K562 (cell line): ENCODE data around the gene URAD. TPM values are rescaled to one million over a fixed set of nuclear protein-coding genes. Genes with fewer than 3 reads are reported as not detected.

Experiments
- ATAC-seq: fragments of 200-7000 bp; cut with Tn5 transposase; 3 replicates; pipeline ENCODE4 v1.9.1; 2020; ENCODE audit warnings: moderate library complexity
- BruUV-seq: library from RNA; stranded (reverse); fragments of 400-500 nt; replicated peaks from 2 replicates; lab custom pipeline; 2021; lab: Mats Ljungman, UMichigan
- CTCF ChIA-PET: fragments of 300-600 bp; formaldehyde crosslinking; extraction: SDS; loops from one replicate; lab custom pipeline; 2021; ENCODE audit warnings: low intra/inter-chr PET ratio; lab: Yijun Ruan, JAX
- POLR2A ChIA-PET: fragments of 300-600, 350-650 bp; sonication (Branson Sonifier 250); formaldehyde crosslinking; extraction: SDS; loops from one replicate; lab custom pipeline; 2021; ENCODE audit warnings: antibody characterized with exemption, inconsistent platforms; lab: Yijun Ruan, JAX
- DNase-seq, 4 experiments: peaks; one replicate each; pipeline versions ENCODE4 v3.0.0 to v3.0.0-alpha.2; 2011 to 2018; ENCODE audit warnings: low spot score in 3 of 4, mixed read lengths in 3 of 4; ENCODE audit errors: extremely low read depth in 1 of 4
- FAIRE-seq: peaks from 2 replicates; lab custom pipeline; 2011; peaks lifted over from hg19 to GRCh38; lab: Jason Lieb, UNC
- H2AFZ ChIP-seq: 2 replicates; pipeline ENCODE4 v1.6.0; 2011; ENCODE audit warnings: low read depth, low read length, control low read depth, inconsistent platforms
- H3K27ac ChIP-seq: fragments of 200-600 bp; 3 replicates; pipeline ENCODE4 v1.8.0; 2011; ENCODE audit warnings: low read depth, mild to moderate bottlenecking, control low read depth, inconsistent platforms, low read length, moderate library complexity, mixed read lengths; ENCODE audit errors: extremely low read depth
- H3K27me3 ChIP-seq, 2 experiments: fragments of 300-600 bp in 1 of 2; 2 replicates in 1 of 2; 3 replicates in 1 of 2; pipeline versions ENCODE4 v1.6.0 to v1.8.0; 2011; ENCODE audit warnings: inconsistent platforms in 2 of 2, low read length in 2 of 2, mild to moderate bottlenecking in 1 of 2, mixed read lengths in 1 of 2, moderate library complexity in 1 of 2; ENCODE audit not compliant: control insufficient read depth in 2 of 2, insufficient read depth in 2 of 2
- H3K36me3 ChIP-seq: fragments of 300-600 bp; 3 replicates; pipeline ENCODE4 v1.8.0; 2011; ENCODE audit warnings: mild to moderate bottlenecking, low read length, inconsistent platforms; ENCODE audit not compliant: control insufficient read depth, insufficient read depth
- H3K4me1 ChIP-seq, 2 experiments: fragments of 200-600 bp in 1 of 2; replicated peaks in 1 of 2; 2 replicates in 1 of 2; 3 replicates in 1 of 2; pipeline versions ENCODE4 v1.5.1 to v1.8.0; 2011; ENCODE audit warnings: inconsistent platforms in 2 of 2, low read length in 2 of 2, mild to moderate bottlenecking in 1 of 2, mixed read lengths in 1 of 2, moderate library complexity in 1 of 2; ENCODE audit not compliant: control insufficient read depth in 2 of 2, insufficient read depth in 2 of 2
- H3K4me2 ChIP-seq: 2 replicates; pipeline ENCODE4 v1.6.1; 2011; ENCODE audit warnings: low read length, control low read depth, inconsistent platforms, mixed read lengths; ENCODE audit not compliant: insufficient read depth
- H3K4me3 ChIP-seq: fragments of 200-600 bp; sonication (generic), shearing (Covaris generic); 2 replicates; pipeline ENCODE4 v1.5.1; 2016; ENCODE audit warnings: control low read depth, inconsistent platforms
- H3K79me2 ChIP-seq: fragments of 200-600 bp; 3 replicates; pipeline ENCODE4 v1.8.0; 2011; ENCODE audit warnings: low read length, inconsistent platforms; ENCODE audit not compliant: control insufficient read depth, insufficient read depth
- H3K9ac ChIP-seq, 2 experiments: 2 replicates each; pipeline versions ENCODE4 v1.6.0 to v1.6.1; 2011; ENCODE audit warnings: low read depth in 2 of 2, low read length in 2 of 2, control low read depth in 1 of 2, inconsistent platforms in 1 of 2, mild to moderate bottlenecking in 1 of 2, mixed read lengths in 1 of 2; ENCODE audit not compliant: insufficient read depth in 1 of 2
- H3K9me1 ChIP-seq: one replicate; pipeline ENCODE4 v1.6.0; 2011; ENCODE audit warnings: inconsistent platforms, mild to moderate bottlenecking, low read length, moderate library complexity; ENCODE audit not compliant: control insufficient read depth, insufficient read depth
- H3K9me3 ChIP-seq: replicated peaks from 2 replicates; pipeline ENCODE4 v1.5.1; 2011; ENCODE audit warnings: low read depth, low read length, inconsistent platforms; ENCODE audit not compliant: control insufficient read depth, insufficient read depth
- H4K20me1 ChIP-seq: replicated peaks from 2 replicates; pipeline ENCODE4 v1.6.1; 2011; ENCODE audit warnings: low read length, inconsistent platforms, mixed read lengths; ENCODE audit not compliant: control insufficient read depth, insufficient read depth
- GTF2B ChIP-seq: IDR thresholded peaks from 2 replicates; pipeline ENCODE4 v1.6.1; 2011; ENCODE audit not compliant: insufficient read length; ENCODE audit errors: extremely low read depth
- KAT8 ChIP-seq: fragments of 450-650 bp; IDR thresholded peaks from 2 replicates; pipeline ENCODE4 v1.6.1; 2016; ENCODE audit warnings: low read depth, mild to moderate bottlenecking
- RBM15 ChIP-seq: fragments of 200-400 bp; formaldehyde crosslinking; IDR thresholded peaks from 2 replicates; pipeline ENCODE4 v1.6.1; 2018; ENCODE audit warnings: mild to moderate bottlenecking, low read length, moderate library complexity; ENCODE audit not compliant: insufficient read depth
- RUNX1 ChIP-seq: sonication (generic); IDR thresholded peaks from 2 replicates; pipeline ENCODE4 v1.6.1; 2016; ENCODE audit warnings: antibody characterized with exemption, low read depth
- TAL1 ChIP-seq: fragments of 450-650 bp; IDR thresholded peaks from 2 replicates; pipeline ENCODE4 v1.6.1; 2016; ENCODE audit warnings: mild to moderate bottlenecking
- ZNF134 ChIP-seq: fragments of 250-450 bp; sonication (Bioruptor Pico); conservative IDR thresholded peaks from 2 replicates; pipeline ENCODE4 v1.4.0; 2020
- ZNF282 ChIP-seq: sonication (generic); formaldehyde crosslinking; IDR thresholded peaks from 2 replicates; pipeline ENCODE4 v1.8.1; 2023; ENCODE audit warnings: missing genetic modification reagents
- WGBS: fragments of 100-300 bp; shearing (Covaris generic); methylation state at CpG from one replicate; pipeline ENCODE4 v1.1.6; 2016; ENCODE audit warnings: low coverage, mixed read lengths; ENCODE audit not compliant: insufficient coverage; ENCODE audit errors: missing lambda C conversion rate; 5-methylcytosine and 5-hydroxymethylcytosine counted together
- in situ Hi-C: fragments of 300-500 bp; cut with MboI; formaldehyde crosslinking; loops from 4 replicates; pipeline ENCODE4 v1.15.0; 2018; ENCODE audit warnings: inconsistent platforms, mixed read lengths
- intact Hi-C: fragments of 100-400 bp; cut with micrococcal nuclease; formaldehyde crosslinking; loops from 2 replicates; pipeline ENCODE4 v1.14.2; 2022
- polyA plus RNA-seq, 8 experiments: library from polyadenylated mRNA; depleted of rRNA in 4 of 8; stranded (reverse) in 5 of 8; unstranded in 3 of 8; fragments of >200 nt; fragmentation: Nextera tagmentation in 2 of 8; fragmentation: Illumina TruSeq in 1 of 8; extraction: Ambion mirVana in 2 of 8; extraction: Trizol in 1 of 8; gene quantifications; 2 replicates each; pipeline versions ENCODE4 v1.2.1 to v1.2.3, GENCODE V29; 2011 to 2014; ENCODE audit warnings: inconsistent platforms in 1 of 8, missing spikeins in 1 of 8
- total RNA-seq, 7 experiments: library from RNA; depleted of rRNA in 6 of 7; stranded (reverse); fragments of >200 nt in 6 of 7; fragmentation: Illumina TruSeq in 2 of 7; extraction: Trizol in 2 of 7; gene quantifications; 2 replicates each; pipeline versions ENCODE4 v1.2.1 to v1.2.3, GENCODE V29; 2011 to 2021; ENCODE audit warnings: low replicate concordance in 1 of 7
- TF ChIP-seq, protein P1 (sequence below): IDR thresholded peaks from 3 replicates; pipeline ENCODE4 v1.6.1; 2011; ENCODE audit warnings: borderline replicate concordance, mild to moderate bottlenecking, moderate library complexity; ENCODE audit not compliant: insufficient read length; ENCODE audit errors: extremely low read depth
- TF ChIP-seq, protein P2 (sequence below), 3 experiments: fragments of 200-800 bp in 1 of 3; fragments of 250-450 bp in 1 of 3; fragments of 450-650 bp in 1 of 3; sonication (Bioruptor Pico) in 1 of 3; sonication (Bioruptor generic) in 1 of 3; formaldehyde crosslinking in 1 of 3; IDR thresholded peaks; 2 replicates each; pipeline versions ENCODE4 v1.6.1 to v1.8.0; 2016 to 2022; ENCODE audit warnings: mild to moderate bottlenecking in 2 of 3, missing genetic modification characterization in 2 of 3, missing compliant biosample characterization in 1 of 3, moderate library complexity in 1 of 3

Gene URAD
- total and polyA plus RNA-seq, 9 of the 15 experiments (the other 6 are each of a cell fraction or from before 2014, with no cell fraction given): not detected

- no peak for TF ChIP-seq ZNF134 (CRISPR knock-in tag)
- no peak for TF ChIP-seq RUNX1
- TF ChIP-seq ZNF282 (CRISPR knock-in tag): no peak
- TF ChIP-seq TAL1: no peak
- TF ChIP-seq RBM15: no peak
- TF ChIP-seq KAT8: no peak
- TF ChIP-seq, protein P1, sequence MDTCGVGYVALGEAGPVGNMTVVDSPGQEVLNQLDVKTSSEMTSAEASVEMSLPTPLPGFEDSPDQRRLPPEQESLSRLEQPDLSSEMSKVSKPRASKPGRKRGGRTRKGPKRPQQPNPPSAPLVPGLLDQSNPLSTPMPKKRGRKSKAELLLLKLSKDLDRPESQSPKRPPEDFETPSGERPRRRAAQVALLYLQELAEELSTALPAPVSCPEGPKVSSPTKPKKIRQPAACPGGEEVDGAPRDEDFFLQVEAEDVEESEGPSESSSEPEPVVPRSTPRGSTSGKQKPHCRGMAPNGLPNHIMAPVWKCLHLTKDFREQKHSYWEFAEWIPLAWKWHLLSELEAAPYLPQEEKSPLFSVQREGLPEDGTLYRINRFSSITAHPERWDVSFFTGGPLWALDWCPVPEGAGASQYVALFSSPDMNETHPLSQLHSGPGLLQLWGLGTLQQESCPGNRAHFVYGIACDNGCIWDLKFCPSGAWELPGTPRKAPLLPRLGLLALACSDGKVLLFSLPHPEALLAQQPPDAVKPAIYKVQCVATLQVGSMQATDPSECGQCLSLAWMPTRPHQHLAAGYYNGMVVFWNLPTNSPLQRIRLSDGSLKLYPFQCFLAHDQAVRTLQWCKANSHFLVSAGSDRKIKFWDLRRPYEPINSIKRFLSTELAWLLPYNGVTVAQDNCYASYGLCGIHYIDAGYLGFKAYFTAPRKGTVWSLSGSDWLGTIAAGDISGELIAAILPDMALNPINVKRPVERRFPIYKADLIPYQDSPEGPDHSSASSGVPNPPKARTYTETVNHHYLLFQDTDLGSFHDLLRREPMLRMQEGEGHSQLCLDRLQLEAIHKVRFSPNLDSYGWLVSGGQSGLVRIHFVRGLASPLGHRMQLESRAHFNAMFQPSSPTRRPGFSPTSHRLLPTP: no peak
- TF ChIP-seq GTF2B: no peak
- TF ChIP-seq, protein P2, sequence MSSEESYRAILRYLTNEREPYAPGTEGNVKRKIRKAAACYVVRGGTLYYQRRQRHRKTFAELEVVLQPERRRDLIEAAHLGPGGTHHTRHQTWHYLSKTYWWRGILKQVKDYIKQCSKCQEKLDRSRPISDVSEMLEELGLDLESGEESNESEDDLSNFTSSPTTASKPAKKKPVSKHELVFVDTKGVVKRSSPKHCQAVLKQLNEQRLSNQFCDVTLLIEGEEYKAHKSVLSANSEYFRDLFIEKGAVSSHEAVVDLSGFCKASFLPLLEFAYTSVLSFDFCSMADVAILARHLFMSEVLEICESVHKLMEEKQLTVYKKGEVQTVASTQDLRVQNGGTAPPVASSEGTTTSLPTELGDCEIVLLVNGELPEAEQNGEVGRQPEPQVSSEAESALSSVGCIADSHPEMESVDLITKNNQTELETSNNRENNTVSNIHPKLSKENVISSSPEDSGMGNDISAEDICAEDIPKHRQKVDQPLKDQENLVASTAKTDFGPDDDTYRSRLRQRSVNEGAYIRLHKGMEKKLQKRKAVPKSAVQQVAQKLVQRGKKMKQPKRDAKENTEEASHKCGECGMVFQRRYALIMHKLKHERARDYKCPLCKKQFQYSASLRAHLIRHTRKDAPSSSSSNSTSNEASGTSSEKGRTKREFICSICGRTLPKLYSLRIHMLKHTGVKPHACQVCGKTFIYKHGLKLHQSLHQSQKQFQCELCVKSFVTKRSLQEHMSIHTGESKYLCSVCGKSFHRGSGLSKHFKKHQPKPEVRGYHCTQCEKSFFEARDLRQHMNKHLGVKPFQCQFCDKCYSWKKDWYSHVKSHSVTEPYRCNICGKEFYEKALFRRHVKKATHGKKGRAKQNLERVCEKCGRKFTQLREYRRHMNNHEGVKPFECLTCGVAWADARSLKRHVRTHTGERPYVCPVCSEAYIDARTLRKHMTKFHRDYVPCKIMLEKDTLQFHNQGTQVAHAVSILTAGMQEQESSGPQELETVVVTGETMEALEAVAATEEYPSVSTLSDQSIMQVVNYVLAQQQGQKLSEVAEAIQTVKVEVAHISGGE (CRISPR knock-in tag; IDR thresholded peaks at IDR 0.05): no peak
- TF ChIP-seq, all 486 proteins: peak for 0
- no peak for DNase-seq
- ChIA-PET POLR2A (interaction anchor here (0.7 kb wide), 1 partner anchor 1161 kb away, joined by 3 read pairs; no protein-coding TSS in a partner anchor), CTCF (no interaction called here)
- H3K27ac ChIP-seq: no peak overlapping the region
- WGBS: 0% methylated on average over 6 of the region's 8 CpGs
- H3K36me3 ChIP-seq: no peaks in the 10 kb centered on the region
- H2AFZ ChIP-seq: no peak overlapping the region
- H3K9ac ChIP-seq: no peak overlapping the region
- no peaks in the 10 kb centered on the region for H3K4me1 ChIP-seq
- H3K4me3 ChIP-seq: no peak overlapping the region
- no peak overlapping the region for H3K4me2 ChIP-seq
- FAIRE-seq: no peak
- H4K20me1 ChIP-seq: no peaks in the 10 kb centered on the region
- no peak for ATAC-seq
- in situ Hi-C loops (no loop called here), intact Hi-C loops (no loop called here)
- no TSS peak for BruUV-seq
- H3K9me1 ChIP-seq: no peaks in the 10 kb centered on the region
- H3K9me3 ChIP-seq: no peaks in the 10 kb centered on the region
- H3K79me2 ChIP-seq: no peaks in the 10 kb centered on the region
- H3K27me3 ChIP-seq: peaks cover 7 to 26% of the 10 kb centered on the region in 2 experiments; a peak in 4 of 5 replicates
Observed at GRCh38 chr13:28027607-28028364, 39.3 kb upstream of the URAD start.
